Measurements from ENCODE around the gene CCDC177. TPM values are rescaled to one million over a fixed set of nuclear protein-coding genes. Genes with fewer than 3 reads are reported as not detected.

The CCDC177 gene
- total and polyA plus RNA-seq, 2 of the 8 experiments (the other 6 are each of a cell fraction or from before 2014, with no cell fraction given): 0.62 to 2.8 TPM

DNA sequence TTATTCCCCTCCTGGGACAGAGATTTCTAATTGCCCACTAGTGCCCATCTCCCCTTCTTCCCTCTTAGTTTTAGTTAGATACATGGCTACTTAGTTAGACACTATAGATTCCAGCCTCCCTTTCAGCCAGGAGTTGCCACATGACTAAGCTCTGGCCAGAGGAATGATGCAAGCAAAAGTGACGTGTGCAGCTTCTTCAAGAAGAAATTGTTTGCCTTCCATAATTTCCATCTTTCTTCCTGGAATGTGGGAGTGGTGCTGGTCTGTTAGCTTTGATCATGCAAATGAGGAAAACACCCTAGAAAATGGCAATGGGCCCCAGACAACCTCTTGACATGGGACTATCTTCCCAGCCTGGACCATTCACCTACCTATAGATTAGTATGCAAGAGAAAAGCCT lies 21.4 kb downstream of the CCDC177 start (continued):
- TF ChIP-seq TEAD4 (IDR thresholded peaks at IDR 0.05; ENCODE audit: low read depth, low read length): no peak
- TF ChIP-seq RBBP5 (IDR thresholded peaks at IDR 0.05; ENCODE audit: borderline replicate concordance, low read depth, low read length): no peak
- no peak for TF ChIP-seq GTF2F1 (IDR thresholded peaks at IDR 0.05; ENCODE audit: borderline replicate concordance, low read depth, low read length)
- TF ChIP-seq HDAC6 (IDR thresholded peaks at IDR 0.05; ENCODE audit: low read depth, low read length): no peak
